DND-41 (cell line): ENCODE measurements around the gene TRAIP.

Experiments used
- EZH2 ChIP-seq: IDR thresholded peaks from 3 replicates; pipeline ENCODE4 v1.6.1; 2012; ENCODE audit warnings: borderline replicate concordance, low read depth, mild to moderate bottlenecking, moderate library complexity, low read length, inconsistent platforms; ENCODE audit not compliant: severe bottlenecking
- TF ChIP-seq, protein P1 (sequence below): IDR thresholded peaks from 2 replicates; pipeline ENCODE4 v1.5.1; 2012; ENCODE audit warnings: borderline replicate concordance, low read length, moderate library complexity, mild to moderate bottlenecking; ENCODE audit not compliant: poor library complexity, severe bottlenecking; ENCODE audit errors: extremely low read depth

GRCh38 chr3:49869525-49870126, 13.3 kb upstream of the TRAIP start, which contains the start of gene CAMKV:
- TF ChIP-seq, protein P1, sequence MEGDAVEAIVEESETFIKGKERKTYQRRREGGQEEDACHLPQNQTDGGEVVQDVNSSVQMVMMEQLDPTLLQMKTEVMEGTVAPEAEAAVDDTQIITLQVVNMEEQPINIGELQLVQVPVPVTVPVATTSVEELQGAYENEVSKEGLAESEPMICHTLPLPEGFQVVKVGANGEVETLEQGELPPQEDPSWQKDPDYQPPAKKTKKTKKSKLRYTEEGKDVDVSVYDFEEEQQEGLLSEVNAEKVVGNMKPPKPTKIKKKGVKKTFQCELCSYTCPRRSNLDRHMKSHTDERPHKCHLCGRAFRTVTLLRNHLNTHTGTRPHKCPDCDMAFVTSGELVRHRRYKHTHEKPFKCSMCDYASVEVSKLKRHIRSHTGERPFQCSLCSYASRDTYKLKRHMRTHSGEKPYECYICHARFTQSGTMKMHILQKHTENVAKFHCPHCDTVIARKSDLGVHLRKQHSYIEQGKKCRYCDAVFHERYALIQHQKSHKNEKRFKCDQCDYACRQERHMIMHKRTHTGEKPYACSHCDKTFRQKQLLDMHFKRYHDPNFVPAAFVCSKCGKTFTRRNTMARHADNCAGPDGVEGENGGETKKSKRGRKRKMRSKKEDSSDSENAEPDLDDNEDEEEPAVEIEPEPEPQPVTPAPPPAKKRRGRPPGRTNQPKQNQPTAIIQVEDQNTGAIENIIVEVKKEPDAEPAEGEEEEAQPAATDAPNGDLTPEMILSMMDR = no peak
- TF ChIP-seq EZH2 = no peak
